Breast epithelium (tissue), 4 donors: Measurements from ENCODE around the gene GNL3L. TPM values are rescaled to one million over a fixed set of nuclear protein-coding genes. Genes with fewer than 3 reads are reported as not detected.
A peak's percentile ranks its signal among the peaks of the same experiment; 100 is the strongest.
"Not testable (repeated sequence)": the region's sequence is repeated elsewhere in the genome, so short reads cannot be mapped to it uniquely, and the experiment has no call there.

Source experiments
- DNase-seq, 2 donors: peaks; one replicate each; pipeline ENCODE4 v3.0.0-alpha.2; 2019; ENCODE audit warnings: low spot score in 2 of 2
- H3K27ac ChIP-seq, 2 donors: fragments of 200-600 bp; sonication (generic) in 1 of 2; one replicate each; pipeline ENCODE4 v1.5.1; 2016 to 2019; ENCODE audit warnings: mild to moderate bottlenecking in 1 of 2
- H3K27me3 ChIP-seq, 2 donors: fragments of 200-600 bp; sonication (generic) in 1 of 2; one replicate each; pipeline versions ENCODE4 v1.5.1 to v1.6.0; 2017 to 2019; ENCODE audit warnings: control low read depth in 1 of 2, mild to moderate bottlenecking in 1 of 2
- H3K36me3 ChIP-seq: fragments of 200-600 bp; one replicate; pipeline ENCODE4 v1.5.1; 2019
- H3K4me1 ChIP-seq, 2 donors: fragments of 200-600 bp; sonication (generic); one replicate each; pipeline ENCODE4 v1.5.1; 2016 to 2019; ENCODE audit warnings: control low read depth in 1 of 2
- H3K4me3 ChIP-seq, 3 donors: fragments of 200-600 bp; sonication (generic); 1 replicate in 2 of 3; 2 replicates in 1 of 3; pipeline ENCODE4 v1.5.1; 2016 to 2019; ENCODE audit warnings: mild to moderate bottlenecking in 3 of 3, moderate library complexity in 2 of 3
- H3K9me3 ChIP-seq, 2 donors: fragments of 200-600 bp; sonication (generic) in 1 of 2; one replicate each; pipeline ENCODE4 v1.5.1; 2016 to 2019; ENCODE audit warnings: control low read depth in 1 of 2
- POLR2A ChIP-seq: fragments of 450-650 bp; IDR thresholded peaks from one replicate; pipeline ENCODE4 v1.6.1; 2016; ENCODE audit warnings: antibody characterized with exemption, mild to moderate bottlenecking, moderate library complexity
- POLR2AphosphoS5 ChIP-seq, 3 donors: sonication (generic); formaldehyde crosslinking; IDR thresholded peaks; one replicate each; pipeline ENCODE4 v1.6.1; 2017; ENCODE audit warnings: antibody characterized with exemption in 3 of 3
- intact Hi-C: fragments of 100-400 bp; cut with DNase I; formaldehyde crosslinking; loops from one replicate; pipeline ENCODE4 v1.15.1; 2023; ENCODE audit warnings: low total_unique reads
- total RNA-seq, 3 donors: library from RNA; depleted of rRNA; stranded (reverse); fragments of >200 nt; gene quantifications; one replicate each; pipeline ENCODE4 v1.1.0, GENCODE V29; 2016
- TF ChIP-seq, protein P1 (sequence below), 3 donors: fragments of 450-650 bp; IDR thresholded peaks; one replicate each; pipeline ENCODE4 v1.5.1; 2016 to 2017; ENCODE audit warnings: antibody characterized with exemption in 3 of 3, mild to moderate bottlenecking in 3 of 3, moderate library complexity in 3 of 3

The GNL3L gene, protein sequence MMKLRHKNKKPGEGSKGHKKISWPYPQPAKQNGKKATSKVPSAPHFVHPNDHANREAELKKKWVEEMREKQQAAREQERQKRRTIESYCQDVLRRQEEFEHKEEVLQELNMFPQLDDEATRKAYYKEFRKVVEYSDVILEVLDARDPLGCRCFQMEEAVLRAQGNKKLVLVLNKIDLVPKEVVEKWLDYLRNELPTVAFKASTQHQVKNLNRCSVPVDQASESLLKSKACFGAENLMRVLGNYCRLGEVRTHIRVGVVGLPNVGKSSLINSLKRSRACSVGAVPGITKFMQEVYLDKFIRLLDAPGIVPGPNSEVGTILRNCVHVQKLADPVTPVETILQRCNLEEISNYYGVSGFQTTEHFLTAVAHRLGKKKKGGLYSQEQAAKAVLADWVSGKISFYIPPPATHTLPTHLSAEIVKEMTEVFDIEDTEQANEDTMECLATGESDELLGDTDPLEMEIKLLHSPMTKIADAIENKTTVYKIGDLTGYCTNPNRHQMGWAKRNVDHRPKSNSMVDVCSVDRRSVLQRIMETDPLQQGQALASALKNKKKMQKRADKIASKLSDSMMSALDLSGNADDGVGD
- 10 to 100 TPM; 21.6 to 35.4 (median 26.5) TPM for total RNA-seq

DNA sequence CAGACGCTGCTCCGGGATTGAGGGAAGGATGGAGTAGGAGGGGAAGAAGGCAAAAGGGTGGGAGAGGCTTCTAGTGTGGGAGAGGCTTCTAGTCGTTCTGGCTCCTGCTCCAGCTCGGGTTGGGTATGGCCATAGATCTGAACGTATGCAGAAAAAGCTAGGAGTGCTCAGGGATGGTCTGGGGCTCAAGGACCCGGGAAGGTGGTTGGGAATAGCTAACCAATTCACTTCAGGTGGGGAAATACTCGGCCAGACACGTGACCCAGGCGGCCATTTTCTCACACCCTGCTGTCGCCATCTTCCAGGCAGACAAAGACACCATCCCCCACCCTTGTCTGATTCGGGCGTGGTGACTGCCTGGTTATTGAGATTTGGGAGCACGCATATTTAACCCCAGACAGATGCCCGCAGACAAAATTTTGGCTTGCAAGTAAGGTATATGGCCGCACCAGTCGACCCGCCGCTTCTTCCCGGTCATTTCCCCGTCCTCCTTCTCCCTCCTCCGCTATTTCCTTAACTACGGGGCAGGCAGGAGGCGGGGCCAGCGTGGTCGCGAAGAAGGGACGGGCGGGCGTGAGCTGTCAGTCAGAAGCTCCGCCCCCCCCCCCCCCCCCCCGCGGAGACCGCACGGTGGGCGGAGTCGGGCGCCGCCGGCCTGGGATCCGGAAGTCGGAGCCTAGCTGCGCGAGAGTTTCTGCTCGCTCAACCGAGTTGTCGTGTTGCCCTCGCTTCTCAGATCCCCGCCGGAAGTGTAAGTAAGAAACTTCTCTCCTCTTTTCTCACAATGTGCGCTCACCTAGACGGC is at the start of gene GNL3L:
GNL3L (plus strand) TSS at position 668 of the 805 bp plus-strand sequence. CDS start 2,348 bp downstream, outside the sequence.
- no peaks in the 10 kb centered on the region for H3K4me1 ChIP-seq
- peak within 1 kb of the TSS; percentile 76 to 93 for H3K27ac ChIP-seq
- H3K4me3 ChIP-seq, result peak within 1 kb of the TSS; percentile 65 to 80 (median 73)
- H3K9me3 ChIP-seq, result no peaks in the 10 kb centered on the region
- peaks cover 0 to 16% of the 10 kb centered on the region in 2 donors for H3K27me3 ChIP-seq
- H3K36me3 ChIP-seq, result no peaks in the 10 kb centered on the region
- TF ChIP-seq POLR2AphosphoS5 (IDR thresholded peaks at IDR 0.05), result peak in 2 of 3 donors; percentile 35 to 65
- TF ChIP-seq, protein P1, sequence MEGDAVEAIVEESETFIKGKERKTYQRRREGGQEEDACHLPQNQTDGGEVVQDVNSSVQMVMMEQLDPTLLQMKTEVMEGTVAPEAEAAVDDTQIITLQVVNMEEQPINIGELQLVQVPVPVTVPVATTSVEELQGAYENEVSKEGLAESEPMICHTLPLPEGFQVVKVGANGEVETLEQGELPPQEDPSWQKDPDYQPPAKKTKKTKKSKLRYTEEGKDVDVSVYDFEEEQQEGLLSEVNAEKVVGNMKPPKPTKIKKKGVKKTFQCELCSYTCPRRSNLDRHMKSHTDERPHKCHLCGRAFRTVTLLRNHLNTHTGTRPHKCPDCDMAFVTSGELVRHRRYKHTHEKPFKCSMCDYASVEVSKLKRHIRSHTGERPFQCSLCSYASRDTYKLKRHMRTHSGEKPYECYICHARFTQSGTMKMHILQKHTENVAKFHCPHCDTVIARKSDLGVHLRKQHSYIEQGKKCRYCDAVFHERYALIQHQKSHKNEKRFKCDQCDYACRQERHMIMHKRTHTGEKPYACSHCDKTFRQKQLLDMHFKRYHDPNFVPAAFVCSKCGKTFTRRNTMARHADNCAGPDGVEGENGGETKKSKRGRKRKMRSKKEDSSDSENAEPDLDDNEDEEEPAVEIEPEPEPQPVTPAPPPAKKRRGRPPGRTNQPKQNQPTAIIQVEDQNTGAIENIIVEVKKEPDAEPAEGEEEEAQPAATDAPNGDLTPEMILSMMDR (IDR thresholded peaks at IDR 0.05), result no peak
- intact Hi-C loops, result no loop called here
- DNase-seq, result peak; percentile 81 to 83

DNA sequence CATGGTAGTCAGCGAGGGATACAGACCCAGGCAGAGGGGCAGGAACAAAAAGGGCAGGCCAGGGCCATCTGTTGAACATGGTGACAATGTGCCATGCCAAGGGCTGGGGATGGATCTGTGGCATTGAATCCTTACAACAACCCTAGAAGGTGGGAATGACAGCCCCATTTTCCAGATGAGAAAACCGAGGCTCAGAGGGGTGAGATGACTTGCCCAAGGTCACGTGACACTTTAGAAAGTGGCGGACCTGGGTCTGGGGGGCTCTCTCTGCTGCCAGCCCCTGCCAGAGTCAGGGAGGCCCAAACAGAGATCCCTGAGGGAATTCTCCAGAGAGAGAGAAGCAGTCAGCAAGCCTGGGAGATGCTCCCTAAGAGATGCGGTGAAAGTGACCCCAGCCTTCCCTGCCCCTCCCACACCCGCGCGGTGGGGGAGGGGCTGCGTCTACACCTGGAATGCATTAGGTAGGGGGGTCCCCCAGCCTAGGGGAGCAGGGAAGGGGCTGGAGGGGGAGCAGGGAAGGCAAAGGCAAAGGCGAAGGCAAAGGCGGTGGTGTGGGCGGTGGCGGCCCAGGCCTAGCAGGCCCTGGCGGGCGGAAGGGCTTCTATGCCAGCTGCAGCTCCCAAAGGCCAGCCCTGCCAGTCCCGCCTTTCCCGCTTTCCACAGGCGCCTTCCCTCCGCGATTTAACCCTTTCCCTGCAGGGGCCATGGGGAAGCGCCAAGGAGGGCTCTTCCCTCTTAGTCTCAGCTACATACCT is 47.0 kb upstream of the GNL3L start:
- DNase-seq, result no peak
- Histone ChIP-seq H3K27ac (peak overlapping the region; percentile 6 to 54), H3K36me3 (no peaks in the 10 kb centered on the region), H3K4me1 (no peaks in the 10 kb centered on the region), H3K4me3 (peak overlapping the region; percentile 11 to 29 (median 22)), H3K27me3 (peaks cover 0 to 40% of the 10 kb centered on the region in 2 donors), H3K9me3 (no peaks in the 10 kb centered on the region)
- TF ChIP-seq, protein P1 (IDR thresholded peaks at IDR 0.05), result no peak
- no peak for TF ChIP-seq POLR2A
- no peak for TF ChIP-seq POLR2AphosphoS5 (IDR thresholded peaks at IDR 0.05)
- intact Hi-C loops, result no loop called here

DNA sequence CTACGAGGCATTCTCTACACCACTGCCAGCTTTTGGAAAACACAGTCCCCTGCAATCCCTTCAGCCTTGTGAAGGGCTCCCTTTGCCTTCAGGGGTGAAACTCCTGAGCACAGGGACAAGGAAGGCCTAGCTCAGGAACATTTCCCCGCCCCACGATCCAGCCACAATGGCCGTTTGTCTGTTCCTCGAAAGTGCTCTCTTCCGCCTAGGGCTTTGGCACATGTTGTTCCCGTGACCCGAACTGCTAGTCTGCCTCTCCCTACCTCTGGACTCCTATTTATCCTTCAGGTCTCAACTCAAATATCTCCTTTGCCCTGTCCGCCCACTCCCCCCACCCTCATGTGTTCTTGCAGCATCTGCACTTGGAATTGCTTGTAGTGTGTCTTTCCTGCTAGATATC is 46.1 kb upstream of the GNL3L start:
- no peak for TF ChIP-seq POLR2AphosphoS5 (IDR thresholded peaks at IDR 0.05)
- TF ChIP-seq POLR2A, result no peak
- TF ChIP-seq, protein P1 (IDR thresholded peaks at IDR 0.05), result no peak
- Histone ChIP-seq H3K9me3 (no peaks in the 10 kb centered on the region), H3K4me1 (no peaks in the 10 kb centered on the region), H3K27me3 (peaks cover 0 to 33% of the 10 kb centered on the region in 2 donors), H3K27ac (peak overlapping the region in 1 of 2 donors; percentile 54), H3K4me3 (peak overlapping the region in 1 of 3 donors; percentile 29), H3K36me3 (no peaks in the 10 kb centered on the region)
- DNase-seq, result peak in 1 of 2 donors; percentile 48
- intact Hi-C loops, result no loop called here

DNA sequence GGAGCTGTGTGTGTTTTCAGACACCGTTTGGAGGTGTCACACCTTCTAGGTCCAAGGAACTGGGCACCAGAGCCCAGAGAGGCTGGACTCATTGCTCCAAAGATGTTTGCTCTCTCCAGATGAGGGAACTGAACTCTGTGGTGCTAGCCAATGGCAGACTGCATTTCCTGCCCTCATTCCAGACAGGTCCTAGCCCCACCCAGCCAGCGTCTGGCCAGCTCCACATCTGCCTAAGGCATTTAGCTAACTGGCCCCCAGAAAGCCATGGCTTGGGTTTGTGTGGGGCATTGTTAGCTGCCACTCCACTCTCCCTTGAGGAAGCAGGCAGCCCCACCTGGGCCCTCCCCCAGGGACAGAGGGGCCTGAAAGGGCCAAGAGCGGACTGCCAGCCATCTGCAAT is 45.4 kb upstream of the GNL3L start:
- Histone ChIP-seq H3K4me1 (no peaks in the 10 kb centered on the region), H3K27ac (peak overlapping the region in 1 of 2 donors; percentile 54), H3K4me3 (no peak overlapping the region), H3K36me3 (no peaks in the 10 kb centered on the region), H3K27me3 (peaks cover 0 to 28% of the 10 kb centered on the region in 2 donors), H3K9me3 (peaks cover 0 to under 1% of the 10 kb centered on the region in 2 donors)
- intact Hi-C loops, result no loop called here
- TF ChIP-seq POLR2A (no peak), POLR2AphosphoS5 (IDR thresholded peaks at IDR 0.05) (no peak)
- TF ChIP-seq, protein P1 (IDR thresholded peaks at IDR 0.05), result no peak
- DNase-seq, result no peak

DNA sequence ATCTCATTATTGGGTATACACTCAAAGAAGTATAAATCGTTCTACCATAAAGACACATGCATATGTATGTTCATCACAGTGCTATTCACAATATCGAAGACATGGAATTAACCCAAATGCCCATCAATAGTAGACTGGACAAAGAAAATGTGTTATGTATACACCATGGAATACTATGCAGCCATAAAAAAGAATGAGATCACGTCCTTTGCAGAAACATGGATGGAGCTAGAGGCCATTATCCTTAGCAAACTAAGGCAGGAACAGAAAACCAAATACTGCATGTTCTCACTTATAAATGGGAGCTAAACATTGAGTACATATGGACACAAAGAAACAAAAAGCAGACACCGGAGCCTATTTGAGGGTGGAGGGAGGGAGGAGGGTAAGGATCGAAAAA is 40.2 kb upstream of the GNL3L start:
- intact Hi-C loops, DNase-seq, H3K27ac ChIP-seq, H3K4me1 ChIP-seq, H3K4me3 ChIP-seq, H3K9me3 ChIP-seq, H3K36me3 ChIP-seq: not testable (repeated sequence)
- peaks cover 0 to 13% of the 10 kb centered on the region in 2 donors for H3K27me3 ChIP-seq
